SH-SY5Y (cell line): ENCODE data around the gene SPSB3.

Experiments used
- GATA2 ChIP-seq: IDR thresholded peaks from 2 replicates; pipeline ENCODE4 v1.6.1; 2011; ENCODE audit warnings: mild to moderate bottlenecking, low read depth, low read length
- GATA3 ChIP-seq: IDR thresholded peaks from 2 replicates; pipeline ENCODE4 v1.6.1; 2011; ENCODE audit warnings: low read depth, mild to moderate bottlenecking, low read length, moderate library complexity

SPSB3 gene

GRCh38 chr16:1776991-1777374, 5.4 kb downstream of the SPSB3 start:
- TF ChIP-seq GATA2 (no peak), GATA3 (no peak)

DNA sequence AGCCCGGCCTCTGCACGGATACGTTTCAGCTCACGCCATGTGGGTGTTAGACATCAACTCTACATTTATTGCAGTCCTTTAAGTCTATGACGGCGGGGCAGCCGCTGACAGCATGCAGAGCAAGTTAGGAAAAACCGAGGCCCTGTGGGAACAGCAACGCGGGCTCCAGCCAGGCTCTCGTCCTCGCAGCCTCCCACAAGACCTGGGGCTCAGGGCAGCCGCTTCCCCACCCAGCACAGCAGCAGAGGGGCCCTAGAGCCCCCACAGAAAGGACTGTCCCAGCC, 5.8 kb downstream of the SPSB3 start:
- TF ChIP-seq GATA2 = no peak
- TF ChIP-seq GATA3 = no peak

DNA sequence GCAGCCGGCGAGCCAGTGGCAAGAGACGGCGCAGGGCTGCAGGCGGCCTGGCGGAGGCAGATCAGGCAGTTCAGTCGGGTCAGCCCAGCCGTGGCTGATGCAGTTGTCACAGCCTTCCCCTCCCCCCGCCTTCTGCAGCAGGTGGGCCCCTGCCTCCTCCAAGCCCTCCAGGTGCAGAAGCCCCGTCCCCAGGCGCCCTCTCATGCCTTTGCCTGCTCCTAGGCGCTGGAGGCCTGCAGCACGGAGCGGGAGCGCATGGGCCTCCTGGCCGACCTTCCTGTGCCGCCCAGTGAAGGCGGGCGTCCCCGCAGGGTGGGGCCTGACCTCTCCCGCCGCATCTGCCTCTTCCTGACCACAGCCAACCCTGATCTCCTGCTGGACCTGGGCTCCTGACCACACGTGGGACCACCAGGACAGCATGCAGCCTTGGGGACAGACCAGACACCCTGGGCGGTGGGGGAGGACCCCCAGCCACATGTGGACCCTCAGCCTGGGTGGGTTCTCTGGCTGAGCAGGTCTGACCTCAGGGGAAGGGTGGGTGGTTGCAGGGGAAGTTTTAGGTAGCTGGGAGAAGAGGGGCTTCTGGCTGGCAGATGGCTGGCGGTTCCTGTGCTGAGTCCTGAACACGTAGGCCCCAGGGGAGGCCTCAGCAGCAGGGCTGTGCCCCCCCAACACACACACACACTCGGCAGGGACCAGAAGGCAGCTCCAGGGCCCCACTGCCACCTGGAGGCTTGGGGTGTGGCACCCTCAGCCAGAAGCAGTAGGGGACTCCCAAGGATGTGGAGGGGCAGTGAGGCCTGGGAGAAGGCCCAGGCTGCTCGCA, 6.3 kb downstream of the SPSB3 start:
- TF ChIP-seq GATA2 = no peak
- no peak for TF ChIP-seq GATA3

DNA sequence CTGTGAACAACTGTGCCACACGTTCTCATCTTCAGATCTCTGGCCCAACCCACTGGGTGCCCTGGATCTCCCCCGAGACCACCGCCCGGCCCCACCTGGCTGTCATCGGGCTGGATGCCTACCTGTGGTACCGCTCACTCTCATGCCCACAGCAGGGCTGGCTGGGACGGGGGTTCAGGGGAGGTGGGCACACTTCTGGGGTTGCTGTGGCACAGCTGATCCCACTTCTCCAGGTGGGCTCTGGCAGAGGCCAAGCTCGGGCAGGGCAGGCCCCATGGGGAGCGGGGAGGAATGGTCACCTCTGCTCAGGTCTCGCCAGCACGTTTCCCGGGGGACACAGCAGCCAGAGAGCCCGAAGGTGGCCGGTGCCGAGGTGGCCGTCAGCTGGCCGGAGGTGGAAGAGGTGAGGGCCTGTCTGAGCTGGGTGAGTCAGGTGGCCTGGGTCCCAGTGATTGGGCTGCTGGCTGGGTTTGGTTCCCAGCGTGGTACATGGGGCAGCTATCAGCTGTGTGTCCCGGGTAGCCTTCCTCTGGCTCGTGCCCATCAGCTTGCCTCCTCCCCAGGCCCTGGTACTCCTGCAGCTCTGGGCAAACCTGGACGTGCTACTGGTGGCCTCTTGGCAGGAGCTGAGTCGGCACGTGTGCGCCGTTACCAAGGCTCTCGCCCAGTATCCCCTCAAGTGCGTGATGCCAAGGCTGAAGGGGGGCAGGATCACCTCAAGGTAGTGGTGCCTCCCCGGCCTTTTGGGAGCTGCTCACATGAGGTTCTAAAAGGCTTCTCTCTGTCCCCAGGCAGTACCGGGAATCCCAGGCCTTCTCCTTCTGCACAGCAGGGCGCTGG, 7.1 kb downstream of the SPSB3 start:
- TF ChIP-seq GATA2 (no peak), GATA3 (no peak)

GRCh38 chr16:1774448-1774780, 8.0 kb downstream of the SPSB3 start:
- TF ChIP-seq GATA3 (no peak), GATA2 (no peak)

DNA sequence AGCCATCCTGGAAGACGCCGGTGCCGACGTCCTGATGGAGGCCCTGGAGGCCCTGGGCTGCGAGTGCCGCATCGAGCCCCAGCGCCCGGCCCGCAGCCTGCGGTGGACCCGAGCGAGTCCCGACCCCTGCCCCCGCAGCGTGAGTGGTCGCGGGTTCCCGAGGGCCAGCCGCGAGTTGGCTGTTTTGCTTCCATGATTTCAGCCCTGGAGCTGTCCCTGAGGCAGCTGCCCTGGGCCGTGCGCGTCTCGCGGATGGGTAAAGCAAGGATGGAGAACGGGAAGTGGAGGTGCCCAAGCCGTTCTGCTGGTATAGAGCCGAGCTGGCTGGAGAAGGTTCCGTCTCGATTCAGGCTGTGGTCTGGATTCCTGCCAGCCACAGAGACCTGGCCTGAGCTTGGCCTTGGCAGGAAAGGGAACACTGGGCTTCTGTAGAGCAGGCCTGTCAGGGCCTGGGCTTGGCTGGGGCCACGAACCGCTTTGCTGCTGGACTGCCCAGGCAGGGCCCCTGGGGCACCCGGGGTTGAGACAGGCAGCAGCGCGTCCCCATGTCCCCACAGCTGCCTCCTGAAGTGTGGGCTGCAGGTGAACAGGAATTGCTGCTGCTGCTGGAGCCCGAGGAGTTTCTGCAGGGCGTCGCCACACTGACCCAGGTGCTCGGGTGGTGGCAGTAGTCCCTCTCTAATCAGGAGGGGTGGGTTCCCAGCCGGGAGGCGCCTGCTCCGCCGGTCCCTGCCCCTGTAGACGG, 8.5 kb downstream of the SPSB3 start:
- no peak for TF ChIP-seq GATA3
- TF ChIP-seq GATA2 = no peak

- TF ChIP-seq GATA2 (no peak), GATA3 (no peak)
These were observed 9.3 kb downstream of the SPSB3 start, which contains the start of gene MRPS34 for GRCh38 chr16:1772908-1773702. TSS of gene MRPS34 (minus strand) at chr16:1773134. CDS start at chr16:1773119, 15 bp downstream.

DNA sequence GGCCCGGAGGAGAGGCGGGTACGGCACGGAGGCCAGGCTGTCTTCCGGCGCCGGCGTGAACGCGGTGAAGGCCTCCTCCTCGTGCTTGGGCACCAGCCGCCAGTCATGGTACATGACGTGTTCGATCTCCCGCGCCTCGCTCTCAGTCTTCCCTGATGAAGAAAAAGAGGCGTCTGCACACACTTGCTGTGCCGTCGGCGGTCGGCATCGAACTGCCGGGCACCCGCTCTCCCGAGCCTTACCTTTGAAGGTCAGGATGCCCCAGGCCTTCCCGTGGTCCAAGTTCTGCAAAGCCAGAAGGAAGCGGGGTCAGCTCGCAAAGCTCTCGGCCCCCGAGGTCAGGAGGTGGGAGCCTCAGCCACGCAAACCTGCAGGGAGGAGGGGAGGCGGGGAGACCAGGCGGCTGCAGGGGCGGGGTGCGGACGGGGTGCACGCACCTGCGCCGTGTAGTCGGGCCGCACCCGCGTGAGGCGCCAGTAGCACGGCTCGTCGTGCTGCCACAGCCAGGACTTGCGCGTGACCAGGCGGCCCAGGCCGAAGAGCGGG, 9.9 kb downstream of the SPSB3 start, which contains the start of gene EME2:
Gene EME2 (plus strand): TSS at position 449 of the 546 bp plus-strand sequence. CDS start 418 bp downstream, outside the sequence.
- TF ChIP-seq GATA3 (no peak), GATA2 (no peak)

- no peak for TF ChIP-seq GATA2
- TF ChIP-seq GATA3 = no peak
These were observed 10.5 kb downstream of the SPSB3 start for GRCh38 chr16:1771864-1772361.

- no peak for TF ChIP-seq GATA3
These were observed 11.0 kb downstream of the SPSB3 start, which contains the start of gene NME3 for GRCh38 chr16:1771188-1771863. TSS of gene NME3 (minus strand) at chr16:1771543. CDS start at chr16:1771534, 9 bp downstream.

- TF ChIP-seq GATA3 (no peak), GATA2 (no peak)
These were observed 11.8 kb downstream of the SPSB3 start for GRCh38 chr16:1770328-1771187.
